HG02798 (cell line): ENCODE measurements around the gene FAM3B.

ENCODE experiments used
- ATAC-seq: cut with Tn5 transposase; IDR thresholded peaks from one replicate; pipeline ENCODE4 v1.9.1; 2021; ENCODE audit warnings: mild to moderate bottlenecking; ENCODE audit not compliant: unreplicated experiment, poor library complexity

The FAM3B gene

GRCh38 chr21:41388259-41388658, 71.7 kb downstream of the FAM3B start:
- no peak for ATAC-seq

GRCh38 chr21:41390043-41390639, 73.5 kb downstream of the FAM3B start:
- ATAC-seq, result no peak

- no peak for ATAC-seq
Observed at GRCh38 chr21:41393876-41394465, 77.4 kb downstream of the FAM3B start.

- no peak for ATAC-seq
Observed at GRCh38 chr21:41396558-41397075, 80.0 kb downstream of the FAM3B start.

GRCh38 chr21:41397471-41397891, 80.9 kb downstream of the FAM3B start:
- no peak for ATAC-seq

GRCh38 chr21:41398251-41398650, 81.7 kb downstream of the FAM3B start:
- no peak for ATAC-seq

- ATAC-seq, result no peak
Observed at GRCh38 chr21:41398831-41399230, 82.2 kb downstream of the FAM3B start.

DNA sequence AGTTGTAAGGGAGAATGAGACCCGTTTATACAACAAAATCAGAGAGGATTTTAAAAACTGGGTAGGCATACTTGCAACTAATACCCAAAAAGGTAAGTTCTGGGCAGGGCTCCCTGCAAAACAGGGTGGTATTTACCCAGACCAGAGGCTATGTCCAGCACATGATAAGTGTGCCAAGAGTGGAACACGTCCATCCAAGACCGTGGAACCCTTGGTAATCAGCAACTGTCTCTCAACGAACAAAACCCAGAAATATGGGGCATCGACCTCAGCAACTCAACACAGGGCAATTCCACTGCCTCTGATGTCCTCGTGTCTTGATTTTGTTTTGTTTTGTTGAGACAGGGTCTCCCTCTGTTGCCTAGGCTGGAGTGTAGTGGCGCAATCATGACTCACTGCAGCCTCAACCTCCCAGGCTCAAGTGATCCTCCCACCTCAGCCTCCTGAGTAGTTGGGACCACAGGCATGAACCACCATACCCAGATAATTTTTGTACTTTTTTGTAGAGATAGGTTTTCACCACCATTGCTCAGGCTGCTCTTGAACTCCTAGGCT, 82.7 kb downstream of the FAM3B start:
- no peak for ATAC-seq

- no peak for ATAC-seq
Observed at GRCh38 chr21:41402231-41402630, 85.6 kb downstream of the FAM3B start.

GRCh38 chr21:41402796-41403195, 86.2 kb downstream of the FAM3B start:
- ATAC-seq, result no peak

GRCh38 chr21:41403331-41403730, 86.7 kb downstream of the FAM3B start:
- no peak for ATAC-seq

DNA sequence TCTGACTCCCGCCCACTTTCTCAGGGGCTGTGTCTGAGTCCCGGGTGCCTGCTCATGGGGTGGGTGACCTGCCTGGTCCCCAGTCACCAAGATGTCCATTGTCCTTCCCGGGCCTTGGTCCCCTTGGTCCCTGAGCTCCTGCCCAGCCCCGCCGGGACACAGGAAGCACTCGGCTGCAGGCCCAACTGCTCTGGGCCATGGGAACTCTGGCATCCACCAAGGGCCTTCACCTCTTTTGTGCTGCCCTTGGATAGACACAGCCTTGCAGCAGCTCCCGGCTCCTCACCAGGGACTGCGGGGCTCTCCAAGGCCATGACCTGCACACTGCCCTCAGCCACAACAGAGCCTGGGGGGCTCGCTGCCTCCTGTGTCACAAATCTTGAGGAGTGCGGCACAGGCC, 87.4 kb downstream of the FAM3B start:
- ATAC-seq, result no peak

- ATAC-seq, result no peak
Observed at GRCh38 chr21:41405321-41405720, 88.7 kb downstream of the FAM3B start.

- ATAC-seq, result no peak
Observed at GRCh38 chr21:41406340-41406739, 89.7 kb downstream of the FAM3B start.
